Heart left ventricle (tissue), 16 donors: ENCODE data around the gene TRAK1. TPM values are rescaled to one million over a fixed set of nuclear protein-coding genes. Genes with fewer than 3 reads are reported as not detected.

ENCODE experiments used
- ATAC-seq, 4 donors: fragments of 200-7000 bp; cut with Tn5 transposase; one replicate each; pipeline ENCODE4 v1.9.1; 2020 to 2022; ENCODE audit warnings: moderate library complexity in 4 of 4, mild to moderate bottlenecking in 3 of 4, moderate number of reproducible peaks in 1 of 4
- DNase-seq, 5 donors: peaks; one replicate each; pipeline ENCODE4 v3.0.0-alpha.2; 2020
- H3K27ac ChIP-seq, 12 donors: fragments of 200-600 bp; sonication (generic) in 4 of 12; one replicate each; pipeline versions ENCODE4 v1.5.0 to v1.8.0; 2016 to 2022; ENCODE audit warnings: mild to moderate bottlenecking in 2 of 12
- H3K27me3 ChIP-seq, 9 donors: fragments of 200-600 bp; sonication (generic) in 2 of 9; one replicate each; pipeline versions ENCODE4 v1.5.1 to v1.8.0; 2016 to 2022; ENCODE audit warnings: mild to moderate bottlenecking in 3 of 9
- H3K36me3 ChIP-seq, 9 donors: fragments of 200-600 bp; sonication (generic) in 2 of 9; one replicate each; pipeline versions ENCODE4 v1.5.0 to v1.8.0; 2018 to 2022; ENCODE audit warnings: mild to moderate bottlenecking in 2 of 9
- H3K4me1 ChIP-seq, 12 donors: fragments of 200-600 bp; sonication (generic) in 4 of 12; one replicate each; pipeline versions ENCODE4 v1.5.0 to v1.8.0; 2016 to 2022; ENCODE audit warnings: mild to moderate bottlenecking in 3 of 12
- H3K4me3 ChIP-seq, 12 donors: fragments of 200-600 bp; sonication (generic) in 4 of 12; one replicate each; pipeline versions ENCODE4 v1.5.0 to v1.8.0; 2017 to 2022; ENCODE audit warnings: mild to moderate bottlenecking in 9 of 12, moderate library complexity in 4 of 12
- H3K9me3 ChIP-seq, 12 donors: fragments of 200-600 bp; sonication (generic) in 4 of 12; one replicate each; pipeline versions ENCODE4 v1.5.0 to v1.8.0; 2016 to 2022; ENCODE audit warnings: mild to moderate bottlenecking in 1 of 12
- POLR2A ChIP-seq, 2 donors: fragments of 450-650 bp; IDR thresholded peaks; one replicate each; pipeline ENCODE4 v1.6.1; 2017; ENCODE audit warnings: antibody characterized with exemption in 2 of 2, mild to moderate bottlenecking in 2 of 2, moderate library complexity in 2 of 2
- WGBS, 4 donors: extraction: QIAGEN DNeasy Blood & Tissue Kit in 2 of 4; methylation state at CpG; one replicate each; pipeline versions ENCODE4 v1.1.5 to v1.1.7; 2013 to 2018; 5-methylcytosine and 5-hydroxymethylcytosine counted together
- intact Hi-C, 10 donors: fragments of 100-400 bp; cut with DNase I; formaldehyde crosslinking; loops; one replicate each; pipeline versions ENCODE4 v1.11.1 to v1.14.2; 2022
- polyA plus RNA-seq, 2 donors: library from polyadenylated mRNA; stranded (reverse); fragments of 200-250 nt; gene quantifications; one replicate each; pipeline ENCODE4 v1.2.3, GENCODE V29; 2013
- total RNA-seq, 9 donors: library from RNA; depleted of rRNA in 2 of 9; stranded (reverse); fragments of >200 nt in 2 of 9; fragmentation: NEBNext Ultra II Directional in 3 of 9; extraction: Animal tissue kit (Norgen Biotek cat#: 25700) in 3 of 9; gene quantifications; one replicate each; pipeline versions ENCODE4 v1.1.0 to v1.2.4, GENCODE V29; 2016 to 2023
- TF ChIP-seq, protein P1 (sequence below), 12 donors: fragments of 200-600 bp; sonication (generic) in 4 of 12; IDR thresholded peaks; one replicate each; pipeline versions ENCODE4 v1.5.0 to v1.8.0; 2018 to 2022; ENCODE audit warnings: antibody characterized with exemption in 12 of 12, mild to moderate bottlenecking in 5 of 12
- donor health status: ischemic (EF 13 %, LVEDD 7.1; RV severe dilation, severe dysfunction).
- donor health status: healthy with polysubstance abuse.
- donor health status: DM: no; HTN: yes; CAD: no.
- donor health status: DM: no; HTN: no; CAD: no.
- donor health status: ischemic (EF 25% LVEDD 6.9; RV normal size, moderate dysfunction).
- donor health status: ischemic (EF 25% LVEDD 5.7; RV mildly dilated, moderate dysfunction).
- donor health status: healthy.
- donor health status: DM: yes; HTN: yes; CAD: no.
- donor health status: ischemic (EF 35%, LVEDD 5.7; RV mildly dilated, moderate dysfunction).
- donor health status: nonischemic (EF 11% LVEDD 7.7; RV severe dilation, severe dysfunction).
- donor health status: DM: yes; HTN: yes; CAD: no.
- donor health status: PGD.
- donor health status: ischemic (EF 29% LVEDD 5.4; RV normal size, mild dysfunction).
- donor health status: nonischemic (EF 23%, LVEDD 6.1; RV moderate dilation, normal function).

TRAK1 gene
- total and polyA plus RNA-seq, 11 donors: 53.3 to 364 (median 250) TPM

DNA sequence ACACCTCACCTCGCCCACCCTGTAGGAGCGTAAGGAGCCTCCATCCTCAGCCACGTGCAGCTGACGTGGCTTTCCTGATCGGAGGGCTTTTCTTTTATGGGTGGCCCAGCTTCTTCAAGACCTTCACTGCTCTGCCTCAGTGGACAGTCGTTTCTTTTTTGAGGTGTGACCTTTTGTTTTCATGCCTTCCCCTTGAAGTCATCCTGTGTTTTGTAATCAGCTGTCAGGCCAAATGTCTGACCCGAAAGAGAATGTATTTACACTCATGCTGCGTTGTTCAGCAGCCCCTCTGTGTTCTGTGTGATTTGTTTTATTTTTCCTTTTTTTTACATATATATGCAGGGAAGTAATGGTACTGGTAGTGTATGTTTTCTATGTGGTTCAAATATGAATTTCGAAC lies 133.0 kb downstream of the TRAK1 start:
- Histone ChIP-seq H3K36me3 (peaks cover 0 to 69% (median 60%) of the 10 kb centered on the region in 9 donors), H3K4me1 (peaks cover 0 to 16% (median 4%) of the 10 kb centered on the region in 12 donors), H3K9me3 (peaks cover 0 to 4% (median 0%) of the 10 kb centered on the region in 12 donors), H3K4me3 (no peak overlapping the region), H3K27ac (peak overlapping the region in 6 of 12 donors; percentile 2 to 72 (median 41)), H3K27me3 (no peaks in the 10 kb centered on the region)
- intact Hi-C loops: loop anchor here in 3 of 10 donors (10.0 kb wide), 2 partner anchors 329 to 521 kb away; no protein-coding TSS in a partner anchor
- 76 to 83% (median 80%) methylated on average over 9 of the region's 9 CpGs for WGBS, 4 donors
- TF ChIP-seq, protein P1, sequence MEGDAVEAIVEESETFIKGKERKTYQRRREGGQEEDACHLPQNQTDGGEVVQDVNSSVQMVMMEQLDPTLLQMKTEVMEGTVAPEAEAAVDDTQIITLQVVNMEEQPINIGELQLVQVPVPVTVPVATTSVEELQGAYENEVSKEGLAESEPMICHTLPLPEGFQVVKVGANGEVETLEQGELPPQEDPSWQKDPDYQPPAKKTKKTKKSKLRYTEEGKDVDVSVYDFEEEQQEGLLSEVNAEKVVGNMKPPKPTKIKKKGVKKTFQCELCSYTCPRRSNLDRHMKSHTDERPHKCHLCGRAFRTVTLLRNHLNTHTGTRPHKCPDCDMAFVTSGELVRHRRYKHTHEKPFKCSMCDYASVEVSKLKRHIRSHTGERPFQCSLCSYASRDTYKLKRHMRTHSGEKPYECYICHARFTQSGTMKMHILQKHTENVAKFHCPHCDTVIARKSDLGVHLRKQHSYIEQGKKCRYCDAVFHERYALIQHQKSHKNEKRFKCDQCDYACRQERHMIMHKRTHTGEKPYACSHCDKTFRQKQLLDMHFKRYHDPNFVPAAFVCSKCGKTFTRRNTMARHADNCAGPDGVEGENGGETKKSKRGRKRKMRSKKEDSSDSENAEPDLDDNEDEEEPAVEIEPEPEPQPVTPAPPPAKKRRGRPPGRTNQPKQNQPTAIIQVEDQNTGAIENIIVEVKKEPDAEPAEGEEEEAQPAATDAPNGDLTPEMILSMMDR (IDR thresholded peaks at IDR 0.05): no peak
- TF ChIP-seq POLR2A (IDR thresholded peaks at IDR 0.05): no peak
- ATAC-seq (no peak), DNase-seq (no peak)

- peak overlapping the region in 9 of 12 donors; percentile 2 to 72 (median 37) for H3K27ac ChIP-seq
- ATAC-seq (peak; percentile 73 to 92 (median 83)), DNase-seq (no peak)
- H3K36me3 ChIP-seq: peaks cover 0 to 62% (median 56%) of the 10 kb centered on the region in 9 donors
- H3K4me3 ChIP-seq: no peak overlapping the region
- peaks cover 0 to 17% (median 6%) of the 10 kb centered on the region in 12 donors for H3K4me1 ChIP-seq
- no peaks in the 10 kb centered on the region for H3K27me3 ChIP-seq
- WGBS, 4 donors: 62 to 67% (median 65%) methylated on average over 12 of the region's 12 CpGs
- TF ChIP-seq POLR2A (IDR thresholded peaks at IDR 0.05): no peak
- TF ChIP-seq, protein P1 (IDR thresholded peaks at IDR 0.05): no peak
- peaks cover 0 to 4% (median 0%) of the 10 kb centered on the region in 12 donors for H3K9me3 ChIP-seq
- intact Hi-C loops: loop anchor here in 6 of 10 donors (5.0 to 10.0 kb wide), 4 partner anchors 217 to 520 kb away; no protein-coding TSS in a partner anchor
These were observed 133.7 kb downstream of the TRAK1 start for GRCh38 chr3:42224658-42225421.

DNA sequence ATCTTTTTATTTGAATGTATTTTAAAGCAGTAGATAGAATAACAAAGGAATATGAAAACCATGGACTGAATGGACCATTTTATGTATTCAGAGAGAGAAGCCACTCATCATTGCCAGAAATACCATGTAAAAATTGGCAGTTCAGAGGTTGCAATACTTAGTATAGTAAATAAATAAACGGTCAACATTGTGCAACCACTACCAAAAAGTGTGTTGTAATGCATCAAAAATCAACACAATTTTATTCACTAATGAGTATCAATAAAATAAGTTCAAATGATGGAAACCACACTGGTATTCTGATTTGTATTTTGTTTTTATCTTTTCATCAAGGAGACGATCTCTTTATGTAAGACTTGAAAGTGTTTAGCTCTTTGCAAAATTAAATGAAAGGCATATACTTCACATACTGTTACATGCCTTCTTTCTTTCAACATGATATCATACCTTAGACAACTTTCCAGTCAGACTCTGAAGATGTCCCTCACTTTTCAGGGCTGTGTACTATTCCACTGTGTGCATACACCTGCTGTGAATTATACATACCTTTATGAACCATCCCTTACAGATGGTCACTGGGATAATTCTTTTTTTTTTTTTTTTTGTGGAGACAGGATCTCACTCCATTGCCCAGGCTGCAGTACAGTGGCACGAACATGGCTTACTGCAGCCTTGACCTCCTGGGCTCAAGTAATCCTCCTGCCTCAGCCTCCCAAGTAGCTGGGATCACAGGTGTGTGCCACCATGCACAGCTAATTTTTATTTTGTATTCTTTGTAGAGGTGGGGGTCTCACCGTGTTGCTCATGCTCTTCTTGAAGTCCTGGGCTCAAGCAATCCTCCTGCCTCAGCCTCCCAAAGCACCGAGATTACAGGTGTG lies 134.6 kb downstream of the TRAK1 start:
- TF ChIP-seq, protein P1 (IDR thresholded peaks at IDR 0.05): no peak
- no peak for TF ChIP-seq POLR2A (IDR thresholded peaks at IDR 0.05)
- intact Hi-C loops: loop anchor here in 6 of 10 donors (5.0 to 10.0 kb wide), 4 partner anchors 217 to 519 kb away; no protein-coding TSS in a partner anchor
- Histone ChIP-seq H3K27me3 (no peaks in the 10 kb centered on the region), H3K4me1 (peaks cover 0 to 21% (median 7%) of the 10 kb centered on the region in 12 donors), H3K36me3 (peaks cover 0 to 54% (median 47%) of the 10 kb centered on the region in 9 donors), H3K4me3 (no peak overlapping the region), H3K9me3 (peaks cover 0 to 4% (median 0%) of the 10 kb centered on the region in 12 donors), H3K27ac (peak overlapping the region in 1 of 12 donors; percentile 60)
- ATAC-seq (no peak), DNase-seq (no peak)
- WGBS, 4 donors: 76 to 95% (median 88%) methylated on average over 5 of the region's 5 CpGs
